Measurements from ENCODE around the gene PPEF2. TPM values are rescaled to one million over a fixed set of nuclear protein-coding genes. Genes with fewer than 3 reads are reported as not detected.

The PPEF2 gene
- total and polyA plus RNA-seq, 2 experiments from 2014 or later: not detected

- no peaks in the 10 kb centered on the region for H3K27me3 ChIP-seq (ENCODE audit: insufficient read depth)
- no peaks in the 10 kb centered on the region for H4K20me1 ChIP-seq (replicated peaks; ENCODE audit: insufficient read depth)
- no peaks in the 10 kb centered on the region for H3K36me3 ChIP-seq (ENCODE audit: insufficient read depth)
- no peak overlapping the region for H3K4me2 ChIP-seq
- H3K79me2 ChIP-seq (replicated peaks; ENCODE audit: insufficient read depth): no peaks in the 10 kb centered on the region
- no peak for ATAC-seq
- TF ChIP-seq JUNB (IDR thresholded peaks at IDR 0.05; ENCODE audit: unreplicated experiment) (no peak), EZH2phosphoT487 (IDR thresholded peaks at IDR 0.05; ENCODE audit: unreplicated experiment) (no peak), NANOG (IDR thresholded peaks at IDR 0.05; ENCODE audit: borderline replicate concordance) (no peak), POLR2AphosphoS5 (IDR thresholded peaks at IDR 0.05; ENCODE audit: low read depth) (no peak), ZNF331 (CRISPR knock-in tag; IDR thresholded peaks at IDR 0.05; ENCODE audit: low read depth) (no peak), CREB1 (CRISPR knock-in tag; IDR thresholded peaks at IDR 0.05; ENCODE audit: low read depth) (no peak), ZNF114 (CRISPR knock-in tag; IDR thresholded peaks at IDR 0.05) (no peak)
- TF ChIP-seq, protein P1, sequence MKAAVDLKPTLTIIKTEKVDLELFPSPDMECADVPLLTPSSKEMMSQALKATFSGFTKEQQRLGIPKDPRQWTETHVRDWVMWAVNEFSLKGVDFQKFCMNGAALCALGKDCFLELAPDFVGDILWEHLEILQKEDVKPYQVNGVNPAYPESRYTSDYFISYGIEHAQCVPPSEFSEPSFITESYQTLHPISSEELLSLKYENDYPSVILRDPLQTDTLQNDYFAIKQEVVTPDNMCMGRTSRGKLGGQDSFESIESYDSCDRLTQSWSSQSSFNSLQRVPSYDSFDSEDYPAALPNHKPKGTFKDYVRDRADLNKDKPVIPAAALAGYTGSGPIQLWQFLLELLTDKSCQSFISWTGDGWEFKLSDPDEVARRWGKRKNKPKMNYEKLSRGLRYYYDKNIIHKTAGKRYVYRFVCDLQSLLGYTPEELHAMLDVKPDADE (IDR thresholded peaks at IDR 0.05): no peak
- H3K27me3 Mint-ChIP-seq (ENCODE audit: insufficient read depth, low read depth, poor library complexity): peaks cover 5% of the 10 kb centered on the region
- no peak overlapping the region for H3K27ac Mint-ChIP-seq
- H3K9me3 Mint-ChIP-seq: no peaks in the 10 kb centered on the region
- no peak overlapping the region for H3K4me3 ChIP-seq
- no peaks in the 10 kb centered on the region for H3K9me2 ChIP-seq (ENCODE audit: insufficient read depth)
- H3K4me1 ChIP-seq (ENCODE audit: insufficient read depth): no peaks in the 10 kb centered on the region
- no peak for DNase-seq (ENCODE audit: low spot score)
- no peaks in the 10 kb centered on the region for H3K4me1 Mint-ChIP-seq
- peak overlapping the region; percentile 8; the same call in 1 of the 2 replicates for H2AFZ ChIP-seq
- H3F3A ChIP-seq (replicated peaks; ENCODE audit: low read depth): no peaks in the 10 kb centered on the region
- H3K27ac ChIP-seq (ENCODE audit: low read depth): no peak overlapping the region
- H3K4me3 Mint-ChIP-seq: no peak overlapping the region
- H3K36me3 Mint-ChIP-seq (ENCODE audit: low read depth): no peaks in the 10 kb centered on the region
Observed at GRCh38 chr4:75867130-75867529, 35.1 kb downstream of the PPEF2 start.

DNA sequence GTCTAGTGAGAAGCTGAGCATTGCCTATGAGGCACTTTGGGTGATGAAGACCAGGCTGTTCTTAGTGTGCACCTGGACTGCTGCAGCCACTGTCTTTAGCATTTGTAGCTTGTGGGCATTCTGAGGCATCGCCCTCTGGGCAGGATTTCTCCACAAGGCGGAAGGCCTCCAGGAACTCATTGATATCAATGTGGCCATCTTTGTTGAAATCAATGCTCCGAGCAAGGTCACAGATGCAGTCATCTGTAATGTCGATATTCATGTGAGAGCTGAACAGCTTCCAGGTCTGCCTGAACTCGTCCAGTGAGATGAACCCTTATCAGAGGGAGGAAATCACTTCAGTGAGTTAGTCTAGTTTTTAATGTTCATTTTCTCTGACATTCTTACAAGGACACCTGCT, 41.6 kb downstream of the PPEF2 start:
- Mint-ChIP-seq H3K27ac (no peak overlapping the region), H3K27me3 (ENCODE audit: insufficient read depth, low read depth, poor library complexity) (peaks cover 2% of the 10 kb centered on the region), H3K36me3 (ENCODE audit: low read depth) (no peaks in the 10 kb centered on the region), H3K4me1 (no peaks in the 10 kb centered on the region), H3K4me3 (no peak overlapping the region), H3K9me3 (peaks cover 6% of the 10 kb centered on the region; the same call in 1 of the 3 replicates)
- H3K27ac ChIP-seq (ENCODE audit: low read depth): no peak overlapping the region
- H3K79me2 ChIP-seq (replicated peaks; ENCODE audit: insufficient read depth): no peaks in the 10 kb centered on the region
- DNase-seq (ENCODE audit: low spot score) (no peak), ATAC-seq (no peak)
- H3K36me3 ChIP-seq (ENCODE audit: insufficient read depth): no peaks in the 10 kb centered on the region
- H3K4me1 ChIP-seq (ENCODE audit: insufficient read depth): peaks cover 2% of the 10 kb centered on the region; the same call in 1 of the 2 replicates
- peak overlapping the region; percentile 57; the same call in 1 of the 2 replicates for H2AFZ ChIP-seq
- no peak overlapping the region for H3K4me3 ChIP-seq
- H3K27me3 ChIP-seq (ENCODE audit: insufficient read depth): no peaks in the 10 kb centered on the region
- no peaks in the 10 kb centered on the region for H3F3A ChIP-seq (replicated peaks; ENCODE audit: low read depth)
- H3K4me2 ChIP-seq: no peak overlapping the region
- H4K20me1 ChIP-seq (replicated peaks; ENCODE audit: insufficient read depth): no peaks in the 10 kb centered on the region
- TF ChIP-seq REST (IDR thresholded peaks at IDR 0.05; ENCODE audit: unreplicated experiment) (no peak), CTCF (conservative IDR thresholded peaks at IDR 0.05; ENCODE audit: low read depth in 2 of 2) (no peak), CREB1 (CRISPR knock-in tag; IDR thresholded peaks at IDR 0.05; ENCODE audit: low read depth) (no peak), EZH2 (IDR thresholded peaks at IDR 0.05; ENCODE audit: low read depth, unreplicated experiment) (no peak), NANOG (IDR thresholded peaks at IDR 0.05; ENCODE audit: borderline replicate concordance) (no peak)
- TF ChIP-seq, protein P1 (IDR thresholded peaks at IDR 0.05): no peak
- H3K9me2 ChIP-seq (ENCODE audit: insufficient read depth): no peaks in the 10 kb centered on the region
